H9 (cell line): ENCODE data around the gene CDCA3. TPM values are rescaled to one million over a fixed set of nuclear protein-coding genes. Genes with fewer than 3 reads are reported as not detected.

Experiments used
- DNase-seq: peaks from one replicate; pipeline ENCODE4 v3.0.0-alpha.2; 2017
- H2AFZ ChIP-seq: one replicate; pipeline ENCODE4 v1.6.1; 2013; ENCODE audit warnings: mild to moderate bottlenecking, low read length, control low read depth, moderate library complexity
- H2AK5ac ChIP-seq: 2 replicates; pipeline ENCODE4 v1.6.1; 2013; ENCODE audit warnings: low read length, control low read depth, mixed read lengths; ENCODE audit not compliant: insufficient read length
- H2BK120ac ChIP-seq: one replicate; pipeline ENCODE4 v1.6.1; 2013; ENCODE audit warnings: low read depth, mild to moderate bottlenecking, low read length, control low read depth, inconsistent platforms; ENCODE audit not compliant: poor library complexity, severe bottlenecking
- H2BK12ac ChIP-seq: 2 replicates; pipeline ENCODE4 v1.6.1; 2013; ENCODE audit warnings: low read length, control low read depth, mixed read lengths, low read depth; ENCODE audit not compliant: insufficient read length
- H2BK15ac ChIP-seq: 2 replicates; pipeline ENCODE4 v1.6.1; 2013; ENCODE audit warnings: low read depth, low read length, control low read depth
- H2BK20ac ChIP-seq: one replicate; pipeline ENCODE4 v1.6.1; 2013; ENCODE audit warnings: low read depth, mild to moderate bottlenecking, low read length, control low read depth, inconsistent platforms; ENCODE audit not compliant: poor library complexity, severe bottlenecking
- H2BK5ac ChIP-seq: 2 replicates; pipeline ENCODE4 v1.6.1; 2013; ENCODE audit warnings: low read length, control low read depth, mixed read lengths; ENCODE audit not compliant: insufficient read length
- H3K14ac ChIP-seq: 2 replicates; pipeline ENCODE4 v1.6.1; 2013; ENCODE audit warnings: low read length, control low read depth; ENCODE audit not compliant: insufficient read depth
- H3K18ac ChIP-seq: 2 replicates; pipeline ENCODE4 v1.6.1; 2013; ENCODE audit warnings: low read depth, mild to moderate bottlenecking, mixed read lengths, low read length, control low read depth; ENCODE audit not compliant: insufficient read length
- H3K23ac ChIP-seq: 2 replicates; pipeline ENCODE4 v1.6.1; 2013; ENCODE audit warnings: low read length, control low read depth, mixed read lengths, low read depth; ENCODE audit not compliant: insufficient read length
- H3K23me2 ChIP-seq: 2 replicates; pipeline ENCODE4 v1.6.1; 2013; ENCODE audit warnings: low read depth, mild to moderate bottlenecking, mixed read lengths, low read length, control low read depth; ENCODE audit not compliant: insufficient read length, poor library complexity, severe bottlenecking
- H3K27ac ChIP-seq: 2 replicates; pipeline ENCODE4 v1.5.1; 2013; ENCODE audit warnings: low read length, control low read depth, mixed read lengths, low read depth; ENCODE audit not compliant: insufficient read length
- H3K27me3 ChIP-seq: 2 replicates; pipeline ENCODE4 v1.6.1; 2013; ENCODE audit warnings: low read length, control low read depth, inconsistent platforms; ENCODE audit not compliant: insufficient read depth
- H3K4ac ChIP-seq: 2 replicates; pipeline ENCODE4 v1.6.1; 2013; ENCODE audit warnings: low read depth, mild to moderate bottlenecking, control low read depth, inconsistent platforms, low read length, moderate library complexity
- H3K4me1 ChIP-seq: 2 replicates; pipeline ENCODE4 v1.6.1; 2013; ENCODE audit warnings: low read length, control low read depth, inconsistent platforms; ENCODE audit not compliant: insufficient read depth
- H3K4me2 ChIP-seq: 2 replicates; pipeline ENCODE4 v1.6.1; 2013; ENCODE audit warnings: low read length, control low read depth, mixed read lengths; ENCODE audit not compliant: insufficient read length, insufficient read depth
- H3K56ac ChIP-seq: 2 replicates; pipeline ENCODE4 v1.6.1; 2013; ENCODE audit warnings: low read depth, mild to moderate bottlenecking, mixed read lengths, low read length, control low read depth; ENCODE audit not compliant: insufficient read length
- H3K79me1 ChIP-seq: 2 replicates; pipeline ENCODE4 v1.6.1; 2013; ENCODE audit warnings: low read depth, mild to moderate bottlenecking, moderate library complexity, low read length, control low read depth, inconsistent platforms; ENCODE audit not compliant: insufficient read depth, poor library complexity, severe bottlenecking
- H3K79me2 ChIP-seq: 2 replicates; pipeline ENCODE4 v1.6.1; 2013; ENCODE audit warnings: low read length, control low read depth, inconsistent platforms; ENCODE audit not compliant: insufficient read depth
- H3K9ac ChIP-seq: 2 replicates; pipeline ENCODE4 v1.6.1; 2013; ENCODE audit warnings: low read length, control low read depth, mixed read lengths; ENCODE audit not compliant: insufficient read length; ENCODE audit errors: extremely low read depth
- H3K9me3 ChIP-seq: one replicate; pipeline ENCODE4 v1.6.1; 2013; ENCODE audit warnings: low read depth, low read length, inconsistent platforms; ENCODE audit not compliant: control insufficient read depth
- H3T11ph ChIP-seq: one replicate; pipeline ENCODE4 v1.6.1; 2013; ENCODE audit warnings: mild to moderate bottlenecking, low read length, control low read depth, inconsistent platforms
- H4K20me1 ChIP-seq: one replicate; pipeline ENCODE4 v1.6.1; 2013; ENCODE audit not compliant: control insufficient read depth, insufficient read length, insufficient read depth
- H4K5ac ChIP-seq: 2 replicates; pipeline ENCODE4 v1.6.1; 2013; ENCODE audit warnings: low read depth, mild to moderate bottlenecking, mixed read lengths, low read length, control low read depth; ENCODE audit not compliant: insufficient read length
- H4K8ac ChIP-seq: replicated peaks from 2 replicates; pipeline ENCODE4 v1.6.1; 2013; ENCODE audit warnings: low read length, control low read depth, mixed read lengths, low read depth; ENCODE audit not compliant: insufficient read length
- H4K91ac ChIP-seq: 2 replicates; pipeline ENCODE4 v1.6.1; 2013; ENCODE audit warnings: low read depth, mild to moderate bottlenecking, moderate library complexity, mixed read lengths, low read length, control low read depth; ENCODE audit not compliant: insufficient read length
- H3K27ac Mint-ChIP-seq, 3 experiments: 2 replicates in 2 of 3; 3 replicates in 1 of 3; pipeline ENCODE4 v1.8.0; 2020 to 2021; ENCODE audit warnings: mixed read lengths in 3 of 3, mild to moderate bottlenecking in 1 of 3, moderate library complexity in 1 of 3
- H3K27me3 Mint-ChIP-seq: 2 replicates; pipeline ENCODE4 v1.8.0; 2021; ENCODE audit warnings: low read depth, mild to moderate bottlenecking, moderate library complexity, mixed read lengths
- H3K36me3 Mint-ChIP-seq, 3 experiments: 2 replicates in 2 of 3; 3 replicates in 1 of 3; pipeline ENCODE4 v1.8.0; 2020 to 2021; ENCODE audit warnings: low read depth in 3 of 3, mixed read lengths in 3 of 3; ENCODE audit not compliant: insufficient read depth in 1 of 3
- H3K4me1 Mint-ChIP-seq, 2 experiments: 2 replicates each; pipeline ENCODE4 v1.8.0; 2020; ENCODE audit warnings: mixed read lengths in 2 of 2
- H3K4me3 Mint-ChIP-seq, 2 experiments: 2 replicates in 1 of 2; 3 replicates in 1 of 2; pipeline ENCODE4 v1.8.0; 2020 to 2021; ENCODE audit warnings: mild to moderate bottlenecking in 2 of 2, mixed read lengths in 2 of 2, moderate library complexity in 1 of 2
- H3K9me3 Mint-ChIP-seq, 2 experiments: 2 replicates in 1 of 2; 3 replicates in 1 of 2; pipeline ENCODE4 v1.8.0; 2020; ENCODE audit warnings: mild to moderate bottlenecking in 2 of 2, mixed read lengths in 2 of 2, moderate library complexity in 1 of 2
- CTCF ChIP-seq: fragments of 200-600 bp; sonication (generic); conservative IDR thresholded peaks from 3 replicates; pipeline ENCODE4 v1.8.0; 2021; ENCODE audit warnings: antibody characterized with exemption, mild to moderate bottlenecking
- WGBS: extraction: QIAGEN DNeasy Blood & Tissue Kit; methylation state at CpG from one replicate; pipeline ENCODE4 v1.1.7; 2013; ENCODE audit warnings: missing lambda C conversion rate, low lambda C conversion rate, mixed read lengths; ENCODE audit not compliant: insufficient read length; ENCODE audit errors: extremely low coverage; 5-methylcytosine and 5-hydroxymethylcytosine counted together
- total RNA-seq: library from RNA; stranded (reverse); gene quantifications from 2 replicates; pipeline ENCODE4 v1.2.1, GENCODE V29; 2021

CDCA3 gene
- total RNA-seq, 1 experiment from 2014 or later = 45.1 TPM

- H4K8ac ChIP-seq = no peak overlapping the region
Measured at GRCh38 chr12:6866920-6867412, 15.9 kb upstream of the CDCA3 start.

More at GRCh38 chr12:6866920-6867412, 15.9 kb upstream of the CDCA3 start:
- Histone ChIP-seq H3K9me3 (no peaks in the 10 kb centered on the region), H2BK5ac (no peak overlapping the region), H2BK120ac (no peak overlapping the region), H4K5ac (no peak overlapping the region), H2AK5ac (no peak overlapping the region), H2BK12ac (no peak overlapping the region), H3T11ph (no peak overlapping the region), H3K27ac (no peak overlapping the region), H3K56ac (no peak overlapping the region), H3K27me3 (no peaks in the 10 kb centered on the region), H3K79me2 (peaks cover 5% of the 10 kb centered on the region; the same call in 1 of the 2 replicates), H3K23me2 (peaks cover 9% of the 10 kb centered on the region), H3K79me1 (no peaks in the 10 kb centered on the region), H2AFZ (no peak overlapping the region), H3K9ac (no peak overlapping the region), H4K20me1 (no peaks in the 10 kb centered on the region), H4K91ac (no peak overlapping the region), H3K4me1 (no peaks in the 10 kb centered on the region; the same call in 1 of the 2 replicates), H3K4ac (no peak overlapping the region), H3K4me2 (peak overlapping the region; percentile 94), H2BK15ac (no peak overlapping the region), H3K14ac (no peak overlapping the region), H3K18ac (no peak overlapping the region), H3K23ac (no peak overlapping the region), H2BK20ac (no peak overlapping the region)
- peaks cover 51 to 78% (median 68%) of the 10 kb centered on the region in 3 experiments for H3K36me3 Mint-ChIP-seq
- H3K4me1 Mint-ChIP-seq = peaks cover 47 to 52% of the 10 kb centered on the region in 2 experiments
- no peak for TF ChIP-seq CTCF
- no peaks in the 10 kb centered on the region; a peak in 1 of 5 replicates for H3K9me3 Mint-ChIP-seq
- no CpG with 5 or more reads among the region's 33 CpGs for WGBS
- H3K27ac Mint-ChIP-seq = peak overlapping the region in 2 of 3 experiments; percentile 52 to 92; a peak in 3 of 7 replicates
- no peaks in the 10 kb centered on the region; the same call in 1 of the 2 replicates for H3K27me3 Mint-ChIP-seq
- peak overlapping the region; percentile 93 to 95 for H3K4me3 Mint-ChIP-seq
- DNase-seq = no peak
